Measurements from ENCODE around the gene UGT2B7.
A peak's percentile ranks its signal among the peaks of the same experiment; 100 is the strongest.
"Not testable (repeated sequence)": the region's sequence is repeated elsewhere in the genome, so short reads cannot be mapped to it uniquely, and the experiment has no call there.

The UGT2B7 gene

DNA sequence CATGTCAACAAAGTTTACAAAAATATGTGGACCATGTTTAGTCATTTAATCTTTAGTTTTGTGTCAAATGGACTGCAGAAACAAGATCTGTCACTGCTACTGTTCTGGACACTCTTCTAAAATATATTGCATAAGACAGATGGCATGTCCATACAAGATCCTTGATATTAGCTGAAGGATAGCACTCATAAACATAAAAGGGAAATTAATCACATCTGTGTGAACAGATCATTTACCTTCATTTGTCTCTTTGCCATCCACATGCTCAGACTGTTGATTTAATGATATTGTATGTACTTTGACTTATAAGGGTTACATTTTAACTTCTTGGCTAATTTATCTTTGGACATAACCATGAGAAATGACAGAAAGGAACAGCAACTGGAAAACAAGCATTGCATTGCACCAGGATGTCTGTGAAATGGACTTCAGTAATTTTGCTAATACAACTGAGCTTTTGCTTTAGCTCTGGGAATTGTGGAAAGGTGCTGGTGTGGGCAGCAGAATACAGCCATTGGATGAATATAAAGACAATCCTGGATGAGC lies at the start of gene UGT2B7:
TSS of gene UGT2B7 (plus strand) at position 364 of the 546 bp plus-strand sequence. CDS start at position 411, 47 bp downstream.
- DNase-seq, result no peak

DNA sequence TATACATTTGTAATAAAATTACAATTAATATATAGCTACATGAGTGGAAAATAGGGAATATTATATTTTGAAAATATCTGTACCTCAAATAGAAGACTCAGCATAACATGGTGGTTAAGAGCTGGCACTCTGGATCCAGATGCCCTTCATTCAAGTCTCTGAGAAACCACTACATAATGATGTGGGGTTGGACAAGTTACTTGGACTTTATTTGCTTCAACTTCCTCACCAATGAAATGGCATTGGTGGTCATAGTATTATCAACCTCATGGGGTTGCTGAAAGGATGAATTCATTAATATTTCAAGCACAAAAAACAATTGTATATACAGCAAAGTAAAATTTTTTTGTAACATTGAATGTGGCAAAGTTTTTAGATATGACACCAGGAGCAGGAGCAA lies 46.4 kb upstream of the UGT2B7 start:
- no peak for DNase-seq

GRCh38 chr4:69050853-69051575 lies 45.3 kb upstream of the UGT2B7 start:
- not testable (repeated sequence) for DNase-seq

DNA sequence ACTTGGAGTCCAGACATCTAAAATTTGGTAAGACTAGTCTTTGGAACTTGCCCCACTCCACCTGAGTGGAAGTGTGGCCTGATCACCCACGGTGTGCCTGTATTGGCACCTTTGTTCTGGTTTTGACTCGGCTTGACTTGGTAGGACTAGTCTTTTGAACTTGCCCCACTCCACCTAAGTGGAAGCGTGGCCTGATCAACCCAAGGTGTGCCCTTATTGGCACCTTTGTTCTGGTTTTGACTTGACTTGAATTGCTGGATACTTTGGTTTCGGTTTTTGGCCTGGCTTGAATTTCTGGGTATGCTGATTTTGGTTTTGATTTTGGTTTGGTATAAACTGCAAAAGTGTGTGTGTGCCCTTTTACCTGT lies 44.7 kb upstream of the UGT2B7 start:
- DNase-seq, result no peak

GRCh38 chr4:69053309-69053885 lies 42.9 kb upstream of the UGT2B7 start:
- DNase-seq, result not testable (repeated sequence)

DNA sequence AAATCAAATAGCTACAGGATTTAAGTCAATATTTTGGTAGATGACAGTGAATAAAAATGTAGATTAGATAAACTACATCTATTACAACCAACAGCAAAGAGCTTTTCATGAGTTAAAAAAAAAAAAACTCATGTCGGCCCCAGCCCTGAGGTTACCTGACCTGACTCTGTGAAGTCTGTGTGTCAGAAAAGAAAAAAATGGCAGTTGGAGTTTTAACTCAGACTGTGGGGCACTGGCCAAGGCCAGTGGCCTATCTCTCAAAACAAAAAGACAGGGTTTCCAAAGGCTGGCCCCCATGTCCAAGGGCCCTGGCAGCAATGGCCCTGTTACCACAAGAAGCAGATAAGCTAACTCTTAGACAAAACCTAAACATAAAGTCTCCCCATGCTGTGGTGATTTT lies 42.2 kb upstream of the UGT2B7 start:
- DNase-seq, result not testable (repeated sequence)

GRCh38 chr4:69054578-69055200 lies 41.6 kb upstream of the UGT2B7 start:
- no peak for DNase-seq

DNA sequence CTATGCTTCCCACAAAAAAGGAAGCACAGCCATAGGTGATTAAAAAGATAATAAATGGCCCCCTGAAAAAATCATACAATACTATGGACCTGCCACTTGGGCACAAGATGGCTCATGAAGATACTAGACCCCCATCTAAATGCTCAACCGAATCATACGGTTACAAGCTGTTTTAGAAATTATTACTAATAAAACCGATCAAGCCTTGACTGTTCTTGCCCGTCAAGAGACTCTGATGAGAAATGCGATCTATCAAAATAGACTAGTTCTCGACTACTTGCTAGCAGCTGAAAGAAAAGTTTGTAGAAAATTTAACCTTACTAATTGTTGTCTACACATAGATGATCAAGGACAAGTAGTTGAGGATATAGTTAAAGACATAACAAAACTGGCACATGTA lies 40.1 kb upstream of the UGT2B7 start:
- DNase-seq, result no peak

DNA sequence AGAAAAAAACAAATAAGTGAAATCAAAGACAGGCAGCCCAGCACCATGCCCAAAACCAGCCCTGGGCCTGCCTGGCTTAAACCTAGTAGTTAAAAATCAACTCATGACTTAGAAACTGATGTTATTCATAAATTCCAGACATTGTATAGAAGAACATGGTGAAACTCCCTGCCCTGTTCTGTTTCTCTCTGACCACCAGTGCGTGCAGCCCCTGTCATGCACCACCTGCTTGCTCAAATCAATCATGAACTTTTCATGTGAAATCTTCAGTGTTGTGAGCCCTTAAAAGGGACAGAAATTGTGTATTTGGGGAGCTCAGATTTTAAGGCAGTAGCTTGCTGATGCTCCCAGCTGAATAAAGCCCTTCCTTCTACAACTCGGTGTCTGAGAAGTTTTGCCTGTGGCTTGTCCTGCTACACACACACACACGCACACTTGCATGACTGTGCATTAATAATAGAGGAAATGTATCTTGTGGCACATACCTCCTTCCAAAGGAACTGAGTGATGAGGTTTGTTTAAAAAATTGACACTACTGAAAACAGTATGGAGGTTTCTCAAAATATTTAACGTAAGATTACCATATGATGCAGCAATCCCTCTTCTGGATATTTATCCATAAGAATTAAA lies 39.2 kb upstream of the UGT2B7 start:
- DNase-seq, result no peak

GRCh38 chr4:69057620-69058409 lies 38.5 kb upstream of the UGT2B7 start:
- DNase-seq, result peak in 1 of 2 experiments; percentile 20

- no peak for DNase-seq
Measured at GRCh38 chr4:69058410-69059059, 37.7 kb upstream of the UGT2B7 start.

DNA sequence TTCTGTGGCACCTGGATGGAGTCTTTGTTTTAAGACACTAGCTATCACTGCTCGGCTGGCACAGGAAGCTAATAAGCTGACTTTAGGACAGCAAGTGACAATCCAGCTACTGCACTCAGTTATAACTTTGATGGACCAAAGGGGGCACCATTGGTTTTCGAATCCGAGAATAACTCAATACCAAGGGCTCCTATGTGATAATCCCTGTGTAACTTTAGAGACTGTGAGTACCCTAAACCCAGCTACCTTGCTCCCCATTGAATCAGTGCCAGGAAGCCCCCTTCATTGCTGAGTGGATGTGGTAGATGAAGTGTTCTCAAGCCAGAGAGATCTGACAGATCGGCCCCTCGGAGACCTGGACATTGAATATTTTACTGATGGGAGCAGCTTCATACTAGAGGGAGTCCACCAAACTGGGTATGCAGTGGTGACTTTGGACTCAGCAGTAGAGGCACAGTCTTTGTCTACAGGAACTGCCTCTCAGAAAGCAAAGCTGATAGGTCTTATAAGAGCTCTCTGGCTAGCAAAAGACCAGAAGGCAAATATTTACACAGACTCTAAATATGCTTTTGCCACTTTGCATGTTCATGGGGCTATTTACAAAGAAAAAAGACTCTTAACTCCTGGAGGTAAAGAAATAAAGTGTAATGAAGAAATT lies 35.5 kb upstream of the UGT2B7 start:
- peak; percentile 18 to 39 for DNase-seq

DNA sequence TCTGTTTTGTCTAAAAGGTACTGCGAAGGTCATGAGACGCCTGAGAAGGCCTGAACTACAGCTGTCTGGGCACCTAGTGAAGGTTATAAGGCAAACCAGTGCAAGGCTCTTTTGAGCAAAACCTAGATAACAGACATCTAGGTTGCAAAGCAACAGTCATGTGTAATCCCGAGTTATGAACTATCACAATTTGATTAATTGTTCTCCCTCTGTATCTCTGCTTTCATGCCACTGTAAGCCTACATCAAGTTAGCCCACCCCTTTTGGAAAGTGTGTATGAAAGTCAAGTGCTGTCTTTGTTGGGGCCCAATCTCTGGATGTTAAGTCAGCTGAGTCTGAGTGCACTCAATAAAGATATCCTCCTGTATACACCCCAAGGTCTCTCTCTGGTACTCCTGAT lies 31.9 kb upstream of the UGT2B7 start:
- DNase-seq, result no peak

DNA sequence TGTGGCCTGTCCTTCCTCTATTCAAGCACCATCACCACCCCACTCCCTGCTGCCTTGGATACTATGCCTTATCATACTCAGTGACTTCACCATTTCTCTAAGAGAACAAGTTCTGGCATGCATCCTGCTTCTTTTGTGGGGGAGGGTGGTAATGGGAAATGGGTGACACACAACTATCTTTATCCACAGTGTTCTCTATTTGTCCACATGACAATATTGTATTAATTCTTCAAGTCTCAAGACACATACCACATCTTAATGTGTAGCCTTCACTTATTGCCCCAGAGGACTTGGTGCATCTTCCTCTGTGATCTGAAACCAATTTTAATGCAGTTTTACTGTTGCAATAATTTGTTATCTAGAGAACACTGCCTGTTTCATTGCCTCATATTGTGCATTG lies 29.3 kb upstream of the UGT2B7 start:
- no peak for DNase-seq

- no peak for DNase-seq
Measured at GRCh38 chr4:69069085-69069484, 27.2 kb upstream of the UGT2B7 start.

GRCh38 chr4:69070590-69070989 lies 25.7 kb upstream of the UGT2B7 start:
- DNase-seq, result no peak

DNA sequence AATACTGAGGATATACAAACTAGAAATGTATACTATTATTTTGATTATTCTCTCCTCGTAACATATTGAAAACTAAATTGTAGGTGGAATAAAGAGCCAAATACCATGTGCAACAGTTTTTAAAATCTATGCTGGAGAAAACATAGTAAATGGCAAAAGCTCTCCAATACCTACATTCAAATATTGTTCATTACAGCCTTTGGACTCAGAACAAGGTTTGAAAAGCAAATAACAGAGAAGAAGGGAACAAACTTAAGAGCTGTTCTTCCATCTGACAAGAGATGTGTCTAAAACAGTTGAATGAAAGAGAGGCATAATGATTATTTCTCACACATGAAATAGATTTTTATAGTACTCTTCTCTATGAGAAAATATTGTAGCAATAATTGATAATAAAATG lies 25.0 kb upstream of the UGT2B7 start:
- DNase-seq, result no peak

DNA sequence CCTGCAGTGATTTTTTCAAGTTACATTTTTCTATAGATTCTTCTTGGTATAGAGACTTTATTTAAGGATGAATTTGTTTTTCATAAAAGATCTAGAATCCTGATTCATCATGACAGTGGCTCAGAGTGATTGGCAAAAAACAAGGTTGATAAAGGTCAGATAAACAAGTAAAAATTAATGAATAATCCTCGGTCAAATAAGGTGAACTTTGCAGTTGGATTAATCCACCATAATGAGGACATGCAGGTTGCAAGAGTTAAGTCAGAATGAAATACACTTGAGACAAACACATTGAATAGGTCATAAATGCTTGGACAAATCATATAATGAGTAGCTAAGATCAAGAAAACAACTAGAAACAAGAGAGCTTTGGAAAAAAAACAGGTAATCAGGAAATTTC lies 22.9 kb upstream of the UGT2B7 start:
- no peak for DNase-seq

GRCh38 chr4:69075061-69075792 lies 21.0 kb upstream of the UGT2B7 start:
- no peak for DNase-seq

DNA sequence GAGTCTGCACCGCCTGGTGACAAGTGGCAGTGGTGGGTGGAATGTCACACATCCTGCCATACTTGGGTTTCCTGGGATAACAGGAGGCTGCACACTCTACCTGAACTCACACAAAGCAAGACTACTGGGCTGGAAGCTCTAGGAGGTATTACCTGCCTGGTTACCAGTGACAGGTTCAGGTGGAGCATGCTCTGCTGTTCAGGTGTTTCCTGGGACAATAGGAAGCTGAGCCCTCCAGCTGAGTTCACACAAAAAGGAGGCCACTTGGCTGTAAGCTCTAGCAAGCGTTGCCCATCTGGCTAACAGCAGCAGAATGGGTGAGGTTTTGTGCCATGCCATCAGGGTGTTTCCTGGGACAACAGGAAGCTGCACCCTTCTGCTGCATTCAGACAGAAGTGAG lies 17.4 kb upstream of the UGT2B7 start:
- no peak for DNase-seq

DNA sequence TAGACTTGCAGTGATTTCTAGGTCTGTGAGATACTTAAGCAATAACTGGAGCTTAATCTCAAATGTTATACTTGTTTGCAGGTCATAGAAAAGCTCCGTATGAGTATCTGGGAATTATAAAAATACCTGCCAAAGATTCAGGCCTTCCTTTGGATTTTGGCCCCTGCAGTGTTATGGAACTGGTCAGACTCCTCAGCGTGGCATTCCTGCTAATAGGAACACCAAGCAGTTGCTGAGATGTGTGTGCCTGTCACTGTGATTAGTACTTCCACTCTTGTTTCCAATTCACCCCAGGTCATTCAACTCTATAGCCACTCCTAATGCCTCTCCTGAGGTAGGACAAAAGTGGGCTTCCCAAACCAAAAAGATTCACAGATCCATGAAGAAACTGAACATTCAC lies 7.8 kb upstream of the UGT2B7 start:
- no peak for DNase-seq

Data from NCI-H526 (cell line).